ENCODE results near the gene EYA4. TPM values are rescaled to one million over a fixed set of nuclear protein-coding genes. Genes with fewer than 3 reads are reported as not detected.

Gene EYA4
- total RNA-seq, 1 donor from 2014 or later = 15.4 TPM

- no peak for TF ChIP-seq CTCF (IDR thresholded peaks at IDR 0.05; ENCODE audit: borderline replicate concordance)
- Histone ChIP-seq H3K27me3 (ENCODE audit: low read depth) (no peaks in the 10 kb centered on the region), H3K4me3 (no peak overlapping the region), H3K4me1 (peaks cover 19% of the 10 kb centered on the region), H3K9me3 (replicated peaks) (no peaks in the 10 kb centered on the region), H3K36me3 (no peaks in the 10 kb centered on the region), H3K27ac (replicated peaks) (no peak overlapping the region)
- DNase-seq = no peak
- intact Hi-C loops (cut with micrococcal nuclease) = no loop called here
These were observed 110.9 kb downstream of the EYA4 start for GRCh38 chr6:133352046-133352445.

- Histone ChIP-seq H3K4me3 (no peak overlapping the region), H3K27me3 (ENCODE audit: low read depth) (no peaks in the 10 kb centered on the region), H3K36me3 (no peaks in the 10 kb centered on the region), H3K27ac (replicated peaks) (no peak overlapping the region), H3K4me1 (peaks cover 19% of the 10 kb centered on the region), H3K9me3 (replicated peaks) (no peaks in the 10 kb centered on the region)
- intact Hi-C loops (cut with micrococcal nuclease) = no loop called here
- no peak for TF ChIP-seq CTCF (IDR thresholded peaks at IDR 0.05; ENCODE audit: borderline replicate concordance)
- DNase-seq = no peak
These were observed 111.9 kb downstream of the EYA4 start for GRCh38 chr6:133353061-133353460.

- no peak for TF ChIP-seq CTCF (IDR thresholded peaks at IDR 0.05; ENCODE audit: borderline replicate concordance)
- Histone ChIP-seq H3K4me3 (no peak overlapping the region), H3K36me3 (no peaks in the 10 kb centered on the region), H3K27me3 (ENCODE audit: low read depth) (no peaks in the 10 kb centered on the region), H3K9me3 (replicated peaks) (no peaks in the 10 kb centered on the region), H3K27ac (replicated peaks) (no peak overlapping the region), H3K4me1 (peaks cover 33% of the 10 kb centered on the region)
- DNase-seq = no peak
- intact Hi-C loops (cut with micrococcal nuclease) = no loop called here
These were observed 114.8 kb downstream of the EYA4 start for GRCh38 chr6:133355922-133356321.

GRCh38 chr6:133358574-133359150 is 117.5 kb downstream of the EYA4 start:
- no peak for TF ChIP-seq CTCF (IDR thresholded peaks at IDR 0.05; ENCODE audit: borderline replicate concordance)
- Histone ChIP-seq H3K27me3 (ENCODE audit: low read depth) (no peaks in the 10 kb centered on the region), H3K9me3 (replicated peaks) (no peaks in the 10 kb centered on the region), H3K4me3 (no peak overlapping the region), H3K27ac (replicated peaks) (peak overlapping the region; percentile 73), H3K4me1 (peaks cover 26% of the 10 kb centered on the region), H3K36me3 (no peaks in the 10 kb centered on the region)
- no peak for DNase-seq
- intact Hi-C loops (cut with micrococcal nuclease) = no loop called here

- Histone ChIP-seq H3K4me3 (no peak overlapping the region), H3K36me3 (no peaks in the 10 kb centered on the region), H3K27ac (replicated peaks) (peak overlapping the region; percentile 73), H3K4me1 (peaks cover 26% of the 10 kb centered on the region), H3K9me3 (replicated peaks) (no peaks in the 10 kb centered on the region), H3K27me3 (ENCODE audit: low read depth) (no peaks in the 10 kb centered on the region)
- TF ChIP-seq CTCF (IDR thresholded peaks at IDR 0.05; ENCODE audit: borderline replicate concordance) = no peak
- intact Hi-C loops (cut with micrococcal nuclease) = no loop called here
- no peak for DNase-seq
These were observed 118.1 kb downstream of the EYA4 start for GRCh38 chr6:133359256-133359655.

Data from left ventricle myocardium inferior (tissue), 1 donor.